GM23338 (cell line): ENCODE measurements around the gene RBPJL. TPM values are rescaled to one million over a fixed set of nuclear protein-coding genes. Genes with fewer than 3 reads are reported as not detected.
A peak's percentile ranks its signal among the peaks of the same experiment; 100 is the strongest.

ENCODE experiments used
- ATAC-seq: fragments of 200-7000 bp; cut with Tn5 transposase; 3 replicates; pipeline ENCODE4 v1.9.1; 2020
- DNase-seq: peaks from one replicate; pipeline ENCODE4 v3.0.0-alpha.2; 2015; ENCODE audit warnings: low spot score
- H2AFZ ChIP-seq: fragments of 200-600 bp; sonication (generic); 2 replicates; pipeline ENCODE4 v1.8.0; 2016; ENCODE audit warnings: antibody characterized with exemption, mild to moderate bottlenecking, moderate library complexity
- H3F3A ChIP-seq: fragments of 200-600 bp; sonication (generic); replicated peaks from 2 replicates; pipeline ENCODE4 v1.8.0; 2017; ENCODE audit warnings: antibody characterized with exemption, mixed run types, low read depth
- H3K27ac ChIP-seq: fragments of 200-600 bp; sonication (generic); 2 replicates; pipeline ENCODE4 v1.6.1; 2016; ENCODE audit warnings: low read depth
- H3K27me3 ChIP-seq: fragments of 200-600 bp; sonication (generic); 2 replicates; pipeline ENCODE4 v1.8.0; 2016; ENCODE audit warnings: mild to moderate bottlenecking, mixed run types, moderate library complexity; ENCODE audit not compliant: insufficient read depth
- H3K36me3 ChIP-seq: fragments of 200-600 bp; sonication (generic); 2 replicates; pipeline ENCODE4 v1.8.0; 2016; ENCODE audit warnings: mild to moderate bottlenecking; ENCODE audit not compliant: insufficient read depth
- H3K4me1 ChIP-seq: fragments of 200-600 bp; sonication (generic); 2 replicates; pipeline ENCODE4 v1.8.0; 2016; ENCODE audit warnings: mild to moderate bottlenecking, moderate library complexity; ENCODE audit not compliant: insufficient read depth
- H3K4me2 ChIP-seq: fragments of 200-600 bp; sonication (generic); 2 replicates; pipeline ENCODE4 v1.7.1; 2017; ENCODE audit warnings: mixed run types
- H3K4me3 ChIP-seq: fragments of 200-600 bp; sonication (generic); 2 replicates; pipeline ENCODE4 v1.6.1; 2016; ENCODE audit warnings: mixed run types
- H3K79me2 ChIP-seq: fragments of 200-600 bp; sonication (generic); replicated peaks from 2 replicates; pipeline ENCODE4 v1.8.0; 2017; ENCODE audit warnings: mild to moderate bottlenecking; ENCODE audit not compliant: insufficient read depth
- H3K9me2 ChIP-seq: fragments of 200-600 bp; sonication (generic); 2 replicates; pipeline ENCODE4 v1.8.0; 2017; ENCODE audit not compliant: insufficient read depth
- H4K20me1 ChIP-seq: fragments of 200-600 bp; sonication (generic); replicated peaks from 2 replicates; pipeline ENCODE4 v1.8.0; 2017; ENCODE audit warnings: mild to moderate bottlenecking; ENCODE audit not compliant: insufficient read depth
- H3K27ac Mint-ChIP-seq: 2 replicates; pipeline ENCODE4 v1.8.0; 2020; ENCODE audit warnings: inconsistent platforms, mild to moderate bottlenecking, moderate library complexity, mixed read lengths
- H3K27me3 Mint-ChIP-seq: 3 replicates; pipeline ENCODE4 v1.8.0; 2022; ENCODE audit warnings: low read depth, mild to moderate bottlenecking, moderate library complexity, mixed read lengths, inconsistent platforms; ENCODE audit not compliant: insufficient read depth, poor library complexity
- H3K36me3 Mint-ChIP-seq: 3 replicates; pipeline ENCODE4 v1.8.0; 2021; ENCODE audit warnings: low read depth, mild to moderate bottlenecking, inconsistent platforms, moderate library complexity, mixed read lengths
- H3K4me1 Mint-ChIP-seq: 3 replicates; pipeline ENCODE4 v1.8.0; 2020; ENCODE audit warnings: mild to moderate bottlenecking, inconsistent platforms, mixed read lengths
- H3K4me3 Mint-ChIP-seq: 3 replicates; pipeline ENCODE4 v1.8.0; 2021; ENCODE audit warnings: moderate library complexity, mild to moderate bottlenecking, inconsistent platforms, mixed read lengths
- H3K9me3 Mint-ChIP-seq: 3 replicates; pipeline ENCODE4 v1.8.0; 2020; ENCODE audit warnings: moderate library complexity, mild to moderate bottlenecking, inconsistent platforms, mixed read lengths
- CTCF ChIP-seq, 2 experiments: fragments of 200-600 bp in 1 of 2; sonication (generic) in 1 of 2; conservative IDR thresholded peaks; 2 replicates each; pipeline versions ENCODE4 v1.5.1 to v1.6.1; 2016 to 2017; ENCODE audit warnings: antibody characterized with exemption in 2 of 2, low read depth in 2 of 2, mild to moderate bottlenecking in 2 of 2, moderate library complexity in 1 of 2
- EZH2 ChIP-seq: fragments of 200-600 bp; sonication (generic); IDR thresholded peaks from one replicate; pipeline ENCODE4 v1.8.0; 2017; ENCODE audit warnings: antibody characterized with exemption, mild to moderate bottlenecking, low read depth; ENCODE audit not compliant: unreplicated experiment
- NANOG ChIP-seq: IDR thresholded peaks from 2 replicates; pipeline ENCODE4 v1.6.1; 2016; ENCODE audit warnings: antibody characterized with exemption, borderline replicate concordance
- POLR2AphosphoS5 ChIP-seq: IDR thresholded peaks from 2 replicates; pipeline ENCODE4 v1.6.1; 2016; ENCODE audit warnings: antibody characterized with exemption, low read depth
- REST ChIP-seq: IDR thresholded peaks from one replicate; pipeline ENCODE4 v1.6.1; 2018; ENCODE audit warnings: antibody characterized with exemption; ENCODE audit not compliant: unreplicated experiment
- STAT1 ChIP-seq: IDR thresholded peaks from one replicate; pipeline ENCODE4 v1.6.1; 2016; ENCODE audit warnings: antibody characterized with exemption; ENCODE audit not compliant: unreplicated experiment
- ZNF114 ChIP-seq: fragments of 250-450 bp; sonication (Bioruptor Pico); IDR thresholded peaks from 2 replicates; pipeline ENCODE4 v1.5.0; 2020; ENCODE audit warnings: mild to moderate bottlenecking, moderate library complexity
- polyA plus RNA-seq: library from polyadenylated mRNA; unstranded; fragments of >200 nt; fragmentation: Nextera tagmentation; extraction: Ambion mirVana; gene quantifications from 2 replicates; pipeline ENCODE4 v1.2.1, GENCODE V29; 2016
- total RNA-seq: library from RNA; depleted of rRNA; stranded (reverse); fragments of >200 nt; shearing (Covaris generic); gene quantifications from 2 replicates; pipeline ENCODE4 v1.2.3, GENCODE V29; 2014

The RBPJL gene
- total and polyA plus RNA-seq, 2 experiments from 2014 or later, result 0.44 to 0.66 TPM

DNA sequence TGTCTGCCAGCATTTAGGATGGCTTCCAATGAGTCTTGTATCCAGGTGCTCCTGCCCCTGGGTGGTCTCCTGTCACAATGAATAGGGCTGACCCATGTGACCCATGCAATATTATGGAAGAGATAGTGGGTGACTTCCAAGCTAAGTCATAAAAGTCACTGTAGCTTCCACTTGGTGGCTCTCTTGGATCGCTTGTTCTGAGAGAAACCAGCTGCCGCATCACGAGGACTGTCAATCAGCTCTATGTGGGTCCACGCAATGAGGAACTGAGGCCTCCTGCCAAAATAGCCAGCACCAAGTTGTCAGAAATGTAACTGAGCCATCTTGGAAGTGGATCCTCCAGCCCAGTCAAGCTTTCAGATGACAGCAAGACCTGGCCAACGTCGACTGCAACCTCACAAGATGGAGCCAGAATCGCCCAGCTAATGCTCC is 16.3 kb downstream of the RBPJL start:
- no peak overlapping the region for H3K27ac Mint-ChIP-seq
- ATAC-seq, result peak; percentile 49

GRCh38 chr20:45323731-45324130 is 17.1 kb downstream of the RBPJL start:
- Histone ChIP-seq H3K4me1 (no peaks in the 10 kb centered on the region), H4K20me1 (no peaks in the 10 kb centered on the region), H2AFZ (no peak overlapping the region), H3K4me3 (no peak overlapping the region), H3K27me3 (no peaks in the 10 kb centered on the region), H3K79me2 (no peaks in the 10 kb centered on the region), H3K27ac (no peak overlapping the region), H3K36me3 (no peaks in the 10 kb centered on the region), H3F3A (no peaks in the 10 kb centered on the region), H3K4me2 (no peak overlapping the region), H3K9me2 (no peaks in the 10 kb centered on the region)
- H3K4me3 Mint-ChIP-seq, result no peak overlapping the region
- no peak overlapping the region for H3K27ac Mint-ChIP-seq
- ATAC-seq, result no peak
- TF ChIP-seq ZNF114, result no peak
- no peak for TF ChIP-seq CTCF (conservative IDR thresholded peaks at IDR 0.05; ENCODE audit: low read depth in 2 of 2)
- no peak for TF ChIP-seq NANOG
- no peak for DNase-seq
- H3K27me3 Mint-ChIP-seq, result no peaks in the 10 kb centered on the region
- H3K9me3 Mint-ChIP-seq, result no peaks in the 10 kb centered on the region
- H3K4me1 Mint-ChIP-seq, result peaks cover 12% of the 10 kb centered on the region
- peaks cover 26% of the 10 kb centered on the region for H3K36me3 Mint-ChIP-seq

More for the DNA sequence above, 16.3 kb downstream of the RBPJL start:
- no peaks in the 10 kb centered on the region for H3K27me3 ChIP-seq
- H3K4me2 ChIP-seq, result no peak overlapping the region
- no peaks in the 10 kb centered on the region for H3K9me3 Mint-ChIP-seq
- H3K4me1 Mint-ChIP-seq, result peaks cover 12% of the 10 kb centered on the region
- no peak overlapping the region for H3K4me3 ChIP-seq
- no peak overlapping the region for H3K27ac ChIP-seq
- H3K4me3 Mint-ChIP-seq, result no peak overlapping the region
- no peaks in the 10 kb centered on the region for H4K20me1 ChIP-seq
- no peaks in the 10 kb centered on the region for H3K4me1 ChIP-seq
- H3K79me2 ChIP-seq, result no peaks in the 10 kb centered on the region
- no peak for DNase-seq
- H2AFZ ChIP-seq, result no peak overlapping the region
- H3K36me3 Mint-ChIP-seq, result peaks cover 18% of the 10 kb centered on the region
- peak; percentile 29 to 76; a peak in 2 of 4 replicates for TF ChIP-seq CTCF (conservative IDR thresholded peaks at IDR 0.05; ENCODE audit: low read depth in 2 of 2)
- TF ChIP-seq EZH2, result no peak
- no peaks in the 10 kb centered on the region for H3F3A ChIP-seq
- H3K27me3 Mint-ChIP-seq, result no peaks in the 10 kb centered on the region
- no peaks in the 10 kb centered on the region for H3K36me3 ChIP-seq
- no peaks in the 10 kb centered on the region for H3K9me2 ChIP-seq

- H2AFZ ChIP-seq, result no peak overlapping the region
- no peaks in the 10 kb centered on the region for H4K20me1 ChIP-seq
- H3K36me3 ChIP-seq, result peaks cover 8% of the 10 kb centered on the region; the same call in 1 of the 2 replicates
- H3K4me3 Mint-ChIP-seq, result no peak overlapping the region
- H3F3A ChIP-seq, result no peaks in the 10 kb centered on the region
- DNase-seq (no peak), ATAC-seq (peak; percentile 50)
- no peak overlapping the region for H3K27ac ChIP-seq
- H3K27me3 ChIP-seq, result no peaks in the 10 kb centered on the region
- H3K4me3 ChIP-seq, result no peak overlapping the region
- no peaks in the 10 kb centered on the region for H3K9me2 ChIP-seq
- no peaks in the 10 kb centered on the region for H3K79me2 ChIP-seq
- no peak overlapping the region for H3K27ac Mint-ChIP-seq
- H3K36me3 Mint-ChIP-seq, result peaks cover 39% of the 10 kb centered on the region
- no peak for TF ChIP-seq ZNF114
- TF ChIP-seq POLR2AphosphoS5, result no peak
- no peak for TF ChIP-seq REST
- TF ChIP-seq STAT1, result no peak
- TF ChIP-seq NANOG, result no peak
- H3K4me2 ChIP-seq, result no peak overlapping the region
- peaks cover 2% of the 10 kb centered on the region for H3K27me3 Mint-ChIP-seq
- no peaks in the 10 kb centered on the region for H3K9me3 Mint-ChIP-seq
- peaks cover 5% of the 10 kb centered on the region; the same call in 2 of the 3 replicates for H3K4me1 Mint-ChIP-seq
- no peaks in the 10 kb centered on the region for H3K4me1 ChIP-seq
These were observed 18.7 kb downstream of the RBPJL start for GRCh38 chr20:45325371-45325770.
